GM12875 (cell line): ENCODE results near the gene CEACAM21.
"Not testable (repeated sequence)": the region's sequence is repeated elsewhere in the genome, so short reads cannot be mapped to it uniquely, and the experiment has no call there.

ENCODE experiments used
- H3K4me3 ChIP-seq: one replicate; pipeline ENCODE4 v1.5.1; 2011; ENCODE audit warnings: low read depth, low read length, control low read depth
- CTCF ChIP-seq: IDR thresholded peaks from 2 replicates; pipeline ENCODE4 v1.5.1; 2011; ENCODE audit warnings: low read depth, mild to moderate bottlenecking, control low read depth, inconsistent platforms, low read length, moderate library complexity, borderline replicate concordance; ENCODE audit not compliant: insufficient read depth

Gene CEACAM21

GRCh38 chr19:41570179-41570578 lies 5.8 kb upstream of the CEACAM21 start:
- no peak for TF ChIP-seq CTCF
- H3K4me3 ChIP-seq: no peak overlapping the region

- no peak overlapping the region for H3K4me3 ChIP-seq
- peak; percentile 87 for TF ChIP-seq CTCF
Observed at GRCh38 chr19:41570639-41571112, 5.3 kb upstream of the CEACAM21 start.

GRCh38 chr19:41577144-41577830 lies 1.3 kb downstream of the CEACAM21 start:
- no peak overlapping the region for H3K4me3 ChIP-seq
- no peak for TF ChIP-seq CTCF

- H3K4me3 ChIP-seq: no peak overlapping the region
- no peak for TF ChIP-seq CTCF
Observed at GRCh38 chr19:41577833-41578232, 1.9 kb downstream of the CEACAM21 start.

GRCh38 chr19:41578886-41579285 lies 2.9 kb downstream of the CEACAM21 start:
- no peak overlapping the region for H3K4me3 ChIP-seq
- TF ChIP-seq CTCF: no peak

GRCh38 chr19:41581068-41581467 lies 5.1 kb downstream of the CEACAM21 start:
- H3K4me3 ChIP-seq: not testable (repeated sequence)

GRCh38 chr19:41582577-41583182 lies 6.7 kb downstream of the CEACAM21 start:
- not testable (repeated sequence) for H3K4me3 ChIP-seq

- no peak for TF ChIP-seq CTCF
Observed at GRCh38 chr19:41584260-41584810, 8.4 kb downstream of the CEACAM21 start.

More at GRCh38 chr19:41584260-41584810, 8.4 kb downstream of the CEACAM21 start:
- no peak overlapping the region for H3K4me3 ChIP-seq
